ENCODE measurements around the gene PIK3CD. TPM values are rescaled to one million over a fixed set of nuclear protein-coding genes. Genes with fewer than 3 reads are reported as not detected.

The PIK3CD gene
- total and polyA plus RNA-seq, 2 of the 8 experiments (the other 6 are each of a cell fraction or from before 2014, with no cell fraction given), result 20.6 to 24.1 TPM

DNA sequence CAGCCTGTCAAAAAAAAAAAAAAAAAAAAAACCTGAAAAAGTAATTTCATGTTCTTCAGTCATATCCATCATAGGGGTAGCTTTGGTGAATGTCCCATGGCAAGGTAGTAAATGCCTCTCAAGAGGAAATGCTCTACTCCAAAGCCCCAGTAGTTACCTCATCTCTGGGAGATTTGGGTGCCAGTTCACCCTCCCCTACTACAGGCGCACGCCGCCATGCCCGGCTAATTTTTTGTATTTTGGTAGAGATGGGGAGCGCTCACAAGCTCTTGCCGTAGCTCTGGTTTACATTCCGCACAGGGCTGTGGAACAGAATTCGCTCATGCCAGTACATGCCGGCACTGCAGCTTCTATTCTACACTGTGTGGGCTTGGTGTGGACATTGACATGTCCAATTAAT is 13.7 kb downstream of the PIK3CD start:
- H3K9me3 ChIP-seq (ENCODE audit: insufficient read depth in 2 of 2, low read depth in 1 of 2, low read length in 1 of 2), result no peaks in the 10 kb centered on the region
- H3K27ac ChIP-seq (ENCODE audit: low read depth, low read length), result no peak overlapping the region
- no peak overlapping the region for H2BK20ac ChIP-seq (ENCODE audit: low read length)
- H2BK15ac ChIP-seq (ENCODE audit: low read length), result no peak overlapping the region
- H3K4ac ChIP-seq (replicated peaks; ENCODE audit: insufficient read length, low read depth, low read length), result no peak overlapping the region
- H3K14ac ChIP-seq (ENCODE audit: insufficient read length), result no peak overlapping the region
- no peak overlapping the region for H2AFZ ChIP-seq (ENCODE audit: low read length)
- no peaks in the 10 kb centered on the region for H3K4me1 ChIP-seq (replicated peaks in 1 of 4; ENCODE audit: control insufficient read depth in 3 of 4, insufficient read depth in 4 of 4, low read length in 3 of 4)
- no peak overlapping the region for H2BK120ac ChIP-seq (replicated peaks; ENCODE audit: low read depth, low read length)
- H3K79me2 ChIP-seq (ENCODE audit: control insufficient read depth in 1 of 2, insufficient read depth in 2 of 2, low read length in 2 of 2), result no peaks in the 10 kb centered on the region
- no peak overlapping the region for H2AK5ac ChIP-seq (ENCODE audit: low read depth, low read length)
- H3K56ac ChIP-seq (replicated peaks; ENCODE audit: insufficient read length, low read depth, low read length), result no peak overlapping the region
- no peak overlapping the region for H3K4me3 ChIP-seq (ENCODE audit: extremely low read depth in 1 of 4, insufficient read depth in 2 of 4, low read depth in 3 of 4, low read length in 4 of 4)
- H3K23me2 ChIP-seq (ENCODE audit: low read depth, low read length), result no peaks in the 10 kb centered on the region
- no peak overlapping the region for H4K91ac ChIP-seq (replicated peaks; ENCODE audit: insufficient read length, low read length)
- no peak overlapping the region for H3K23ac ChIP-seq (ENCODE audit: insufficient read length)
- DNase-seq (ENCODE audit: low read depth in 1 of 2, low spot score in 2 of 2), result no peak
- H2BK5ac ChIP-seq (ENCODE audit: low read depth, low read length), result no peak overlapping the region
- WGBS, 2 experiments (ENCODE audit: extremely low coverage in 1 of 2, insufficient coverage in 1 of 2, insufficient read length in 1 of 2, insufficient replicate concordance in 2 of 2, low coverage in 1 of 2, low lambda C conversion rate in 2 of 2, missing lambda C conversion rate in 1 of 2), result 94% methylated on average over 9 of the region's 9 CpGs; no CpG with 5 or more reads in 1 of the 2 experiments
- H2BK12ac ChIP-seq (ENCODE audit: low read depth, low read length), result no peak overlapping the region
- ChIA-PET POLR2A (ENCODE audit: partially characterized antibody) (interaction anchor here (1.0 to 1.3 kb wide), 2 partner anchors 12 to 23 kb away, joined by 3 to 4 read pairs; no protein-coding TSS in a partner anchor), CTCF (ENCODE audit: partially characterized antibody) (interaction anchor here (0.6 to 2.2 kb wide), 8 partner anchors 11 to 219 kb away, joined by 3 to 7 read pairs (median 4); no protein-coding TSS in a partner anchor)
- no peaks in the 10 kb centered on the region for H3K27me3 ChIP-seq (replicated peaks in 1 of 4; ENCODE audit: control insufficient read depth in 3 of 4, extremely low read depth in 1 of 4, insufficient read depth in 3 of 4, low read length in 3 of 4)
- no peak overlapping the region for H4K5ac ChIP-seq (ENCODE audit: insufficient read length, low read depth, low read length)
- H3K9ac ChIP-seq (replicated peaks in 1 of 4; ENCODE audit: extremely low read depth in 1 of 4, low read depth in 3 of 4, low read length in 3 of 4), result no peak overlapping the region
- no peak overlapping the region for H3K18ac ChIP-seq (ENCODE audit: extremely low read depth, low read length)
- H4K20me1 ChIP-seq (replicated peaks in 1 of 2; ENCODE audit: control insufficient read depth in 1 of 2, insufficient read depth in 2 of 2, low read length in 2 of 2), result no peaks in the 10 kb centered on the region
- no peaks in the 10 kb centered on the region for H3K79me1 ChIP-seq (ENCODE audit: low read depth, low read length)
- H3K36me3 ChIP-seq (ENCODE audit: control insufficient read depth in 2 of 4, insufficient read depth in 4 of 4, low read length in 3 of 4), result no peaks in the 10 kb centered on the region
- H4K8ac ChIP-seq (ENCODE audit: extremely low read depth, insufficient read depth, low read length), result no peak overlapping the region
- no peak for FAIRE-seq
- no peak overlapping the region for H3K4me2 ChIP-seq (ENCODE audit: insufficient read depth in 1 of 2, low read depth in 2 of 2, low read length in 2 of 2)
- no peak for TF ChIP-seq POLR2A (IDR thresholded peaks at IDR 0.05; ENCODE audit: control extremely low read depth in 1 of 2, low read depth in 2 of 2, low read length in 2 of 2)
- no peak for TF ChIP-seq SIRT6 (IDR thresholded peaks at IDR 0.05; ENCODE audit: low read length)
- TF ChIP-seq, protein P1, sequence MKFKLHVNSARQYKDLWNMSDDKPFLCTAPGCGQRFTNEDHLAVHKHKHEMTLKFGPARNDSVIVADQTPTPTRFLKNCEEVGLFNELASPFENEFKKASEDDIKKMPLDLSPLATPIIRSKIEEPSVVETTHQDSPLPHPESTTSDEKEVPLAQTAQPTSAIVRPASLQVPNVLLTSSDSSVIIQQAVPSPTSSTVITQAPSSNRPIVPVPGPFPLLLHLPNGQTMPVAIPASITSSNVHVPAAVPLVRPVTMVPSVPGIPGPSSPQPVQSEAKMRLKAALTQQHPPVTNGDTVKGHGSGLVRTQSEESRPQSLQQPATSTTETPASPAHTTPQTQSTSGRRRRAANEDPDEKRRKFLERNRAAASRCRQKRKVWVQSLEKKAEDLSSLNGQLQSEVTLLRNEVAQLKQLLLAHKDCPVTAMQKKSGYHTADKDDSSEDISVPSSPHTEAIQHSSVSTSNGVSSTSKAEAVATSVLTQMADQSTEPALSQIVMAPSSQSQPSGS (IDR thresholded peaks at IDR 0.05; ENCODE audit: low read length), result no peak
- no peak for TF ChIP-seq PHF8 (conservative IDR thresholded peaks at IDR 0.05; ENCODE audit: low read depth, low read length)
- no peak for TF ChIP-seq SP4 (IDR thresholded peaks at IDR 0.05; ENCODE audit: low read length)
- no peak for TF ChIP-seq EZH2 (IDR thresholded peaks at IDR 0.05; ENCODE audit: low read depth, low read length, severe bottlenecking)
- TF ChIP-seq SAP30 (IDR thresholded peaks at IDR 0.05; ENCODE audit: insufficient read depth, insufficient replicate concordance, low read length), result no peak
- no peak for TF ChIP-seq HDAC6 (IDR thresholded peaks at IDR 0.05; ENCODE audit: low read depth, low read length)

All from H1 (cell line).